Measurements from ENCODE around the gene FOXN4. TPM values are rescaled to one million over a fixed set of nuclear protein-coding genes. Genes with fewer than 3 reads are reported as not detected.

The FOXN4 gene
- total and polyA plus RNA-seq, 9 of the 15 experiments (the other 6 are each of a cell fraction or from before 2014, with no cell fraction given): not detected

DNA sequence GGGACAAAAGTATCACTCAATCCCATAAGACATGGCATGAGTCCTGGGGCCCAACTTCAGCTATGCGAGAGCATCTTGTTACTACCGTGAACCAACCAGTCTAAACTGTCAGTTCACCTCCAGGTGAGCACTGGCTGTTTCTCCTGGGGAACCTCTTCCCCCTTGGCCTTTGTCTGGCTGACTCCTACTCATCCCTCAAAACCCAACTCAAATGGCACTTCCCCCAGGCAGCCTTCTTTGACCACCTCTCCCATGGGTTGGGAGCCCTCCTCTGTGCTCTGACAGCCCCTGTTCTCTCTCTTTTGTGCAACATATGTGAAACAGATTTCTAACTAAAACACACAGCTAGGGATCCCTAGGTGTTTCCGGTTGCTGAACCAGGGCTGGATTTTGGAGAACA, 37.7 kb downstream of the FOXN4 start (continued):
- TF ChIP-seq, protein P1, sequence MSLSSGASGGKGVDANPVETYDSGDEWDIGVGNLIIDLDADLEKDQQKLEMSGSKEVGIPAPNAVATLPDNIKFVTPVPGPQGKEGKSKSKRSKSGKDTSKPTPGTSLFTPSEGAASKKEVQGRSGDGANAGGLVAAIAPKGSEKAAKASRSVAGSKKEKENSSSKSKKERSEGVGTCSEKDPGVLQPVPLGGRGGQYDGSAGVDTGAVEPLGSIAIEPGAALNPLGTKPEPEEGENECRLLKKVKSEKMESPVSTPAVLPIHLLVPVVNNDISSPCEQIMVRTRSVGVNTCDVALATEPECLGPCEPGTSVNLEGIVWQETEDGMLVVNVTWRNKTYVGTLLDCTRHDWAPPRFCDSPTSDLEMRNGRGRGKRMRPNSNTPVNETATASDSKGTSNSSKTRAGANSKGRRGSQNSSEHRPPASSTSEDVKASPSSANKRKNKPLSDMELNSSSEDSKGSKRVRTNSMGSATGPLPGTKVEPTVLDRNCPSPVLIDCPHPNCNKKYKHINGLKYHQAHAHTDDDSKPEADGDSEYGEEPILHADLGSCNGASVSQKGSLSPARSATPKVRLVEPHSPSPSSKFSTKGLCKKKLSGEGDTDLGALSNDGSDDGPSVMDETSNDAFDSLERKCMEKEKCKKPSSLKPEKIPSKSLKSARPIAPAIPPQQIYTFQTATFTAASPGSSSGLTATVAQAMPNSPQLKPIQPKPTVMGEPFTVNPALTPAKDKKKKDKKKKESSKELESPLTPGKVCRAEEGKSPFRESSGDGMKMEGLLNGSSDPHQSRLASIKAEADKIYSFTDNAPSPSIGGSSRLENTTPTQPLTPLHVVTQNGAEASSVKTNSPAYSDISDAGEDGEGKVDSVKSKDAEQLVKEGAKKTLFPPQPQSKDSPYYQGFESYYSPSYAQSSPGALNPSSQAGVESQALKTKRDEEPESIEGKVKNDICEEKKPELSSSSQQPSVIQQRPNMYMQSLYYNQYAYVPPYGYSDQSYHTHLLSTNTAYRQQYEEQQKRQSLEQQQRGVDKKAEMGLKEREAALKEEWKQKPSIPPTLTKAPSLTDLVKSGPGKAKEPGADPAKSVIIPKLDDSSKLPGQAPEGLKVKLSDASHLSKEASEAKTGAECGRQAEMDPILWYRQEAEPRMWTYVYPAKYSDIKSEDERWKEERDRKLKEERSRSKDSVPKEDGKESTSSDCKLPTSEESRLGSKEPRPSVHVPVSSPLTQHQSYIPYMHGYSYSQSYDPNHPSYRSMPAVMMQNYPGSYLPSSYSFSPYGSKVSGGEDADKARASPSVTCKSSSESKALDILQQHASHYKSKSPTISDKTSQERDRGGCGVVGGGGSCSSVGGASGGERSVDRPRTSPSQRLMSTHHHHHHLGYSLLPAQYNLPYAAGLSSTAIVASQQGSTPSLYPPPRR (CRISPR knock-in tag; IDR thresholded peaks at IDR 0.05; ENCODE audit: borderline replicate concordance): no peak
- TF ChIP-seq ZC3H8 (IDR thresholded peaks at IDR 0.05): no peak

- no TSS peak for BruUV-seq (replicated peaks)
- Histone ChIP-seq H3K27me3 (ENCODE audit: control insufficient read depth in 2 of 2, insufficient read depth in 2 of 2, low read length in 2 of 2) (peaks cover 4 to 42% of the 10 kb centered on the region in 2 experiments; a peak in 4 of 5 replicates), H4K20me1 (replicated peaks; ENCODE audit: control insufficient read depth, insufficient read depth, low read length) (no peaks in the 10 kb centered on the region), H2AFZ (ENCODE audit: low read depth, low read length) (no peak overlapping the region), H3K4me1 (replicated peaks in 1 of 2; ENCODE audit: control insufficient read depth in 2 of 2, insufficient read depth in 2 of 2, low read length in 2 of 2) (no peaks in the 10 kb centered on the region), H3K36me3 (ENCODE audit: control insufficient read depth, insufficient read depth, low read length) (no peaks in the 10 kb centered on the region), H3K79me2 (ENCODE audit: control insufficient read depth, insufficient read depth, low read length) (no peaks in the 10 kb centered on the region), H3K9me1 (ENCODE audit: control insufficient read depth, insufficient read depth, low read length) (no peaks in the 10 kb centered on the region), H3K4me2 (ENCODE audit: insufficient read depth, low read length) (no peak overlapping the region), H3K4me3 (no peak overlapping the region), H3K9ac (ENCODE audit: insufficient read depth in 1 of 2, low read depth in 2 of 2, low read length in 2 of 2) (no peak overlapping the region), H3K27ac (ENCODE audit: extremely low read depth, low read depth, low read length) (no peak overlapping the region), H3K9me3 (replicated peaks; ENCODE audit: control insufficient read depth, insufficient read depth, low read depth, low read length) (no peaks in the 10 kb centered on the region)
- WGBS (ENCODE audit: insufficient coverage, low coverage, missing lambda C conversion rate): 0% methylated on average over 1 of the region's 1 CpG
- in situ Hi-C loops (cut with MboI) (no loop called here), intact Hi-C loops (cut with micrococcal nuclease) (no loop called here)
- ATAC-seq (no peak), FAIRE-seq (no peak), DNase-seq (ENCODE audit: extremely low read depth in 1 of 4, low spot score in 3 of 4) (no peak)
- POLR2A ChIA-PET: interaction anchor here (1.0 kb wide), 1 partner anchor 128 kb away, joined by 4 read pairs; no protein-coding TSS in a partner anchor
- CTCF ChIA-PET (ENCODE audit: low intra/inter-chr PET ratio): no interaction called here
- TF ChIP-seq ZNF655 (CRISPR knock-in tag; IDR thresholded peaks at IDR 0.05): no peak
- no peak for TF ChIP-seq SP1 (CRISPR knock-in tag; IDR thresholded peaks at IDR 0.05)
- TF ChIP-seq, protein P2, sequence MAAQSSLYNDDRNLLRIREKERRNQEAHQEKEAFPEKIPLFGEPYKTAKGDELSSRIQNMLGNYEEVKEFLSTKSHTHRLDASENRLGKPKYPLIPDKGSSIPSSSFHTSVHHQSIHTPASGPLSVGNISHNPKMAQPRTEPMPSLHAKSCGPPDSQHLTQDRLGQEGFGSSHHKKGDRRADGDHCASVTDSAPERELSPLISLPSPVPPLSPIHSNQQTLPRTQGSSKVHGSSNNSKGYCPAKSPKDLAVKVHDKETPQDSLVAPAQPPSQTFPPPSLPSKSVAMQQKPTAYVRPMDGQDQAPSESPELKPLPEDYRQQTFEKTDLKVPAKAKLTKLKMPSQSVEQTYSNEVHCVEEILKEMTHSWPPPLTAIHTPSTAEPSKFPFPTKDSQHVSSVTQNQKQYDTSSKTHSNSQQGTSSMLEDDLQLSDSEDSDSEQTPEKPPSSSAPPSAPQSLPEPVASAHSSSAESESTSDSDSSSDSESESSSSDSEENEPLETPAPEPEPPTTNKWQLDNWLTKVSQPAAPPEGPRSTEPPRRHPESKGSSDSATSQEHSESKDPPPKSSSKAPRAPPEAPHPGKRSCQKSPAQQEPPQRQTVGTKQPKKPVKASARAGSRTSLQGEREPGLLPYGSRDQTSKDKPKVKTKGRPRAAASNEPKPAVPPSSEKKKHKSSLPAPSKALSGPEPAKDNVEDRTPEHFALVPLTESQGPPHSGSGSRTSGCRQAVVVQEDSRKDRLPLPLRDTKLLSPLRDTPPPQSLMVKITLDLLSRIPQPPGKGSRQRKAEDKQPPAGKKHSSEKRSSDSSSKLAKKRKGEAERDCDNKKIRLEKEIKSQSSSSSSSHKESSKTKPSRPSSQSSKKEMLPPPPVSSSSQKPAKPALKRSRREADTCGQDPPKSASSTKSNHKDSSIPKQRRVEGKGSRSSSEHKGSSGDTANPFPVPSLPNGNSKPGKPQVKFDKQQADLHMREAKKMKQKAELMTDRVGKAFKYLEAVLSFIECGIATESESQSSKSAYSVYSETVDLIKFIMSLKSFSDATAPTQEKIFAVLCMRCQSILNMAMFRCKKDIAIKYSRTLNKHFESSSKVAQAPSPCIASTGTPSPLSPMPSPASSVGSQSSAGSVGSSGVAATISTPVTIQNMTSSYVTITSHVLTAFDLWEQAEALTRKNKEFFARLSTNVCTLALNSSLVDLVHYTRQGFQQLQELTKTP (IDR thresholded peaks at IDR 0.05; ENCODE audit: low read depth in 1 of 2, partially characterized antibody in 2 of 2): no peak
- no peak for TF ChIP-seq MCM2 (IDR thresholded peaks at IDR 0.05; ENCODE audit: low read depth)
These were observed 38.6 kb downstream of the FOXN4 start for GRCh38 chr12:109270494-109270893.
